Right lobe of liver (tissue), 4 donors: ENCODE measurements around the gene MED15.

ENCODE experiments used
- CTCF ChIP-seq, 4 donors: fragments of 200-600 bp in 3 of 4; fragments of 450-650 bp in 1 of 4; IDR thresholded peaks; one replicate each; pipeline versions ENCODE4 v1.5.1 to v1.8.0; 2016 to 2022; ENCODE audit warnings: antibody characterized with exemption in 4 of 4, mild to moderate bottlenecking in 2 of 4
- POLR2A ChIP-seq: fragments of 450-650 bp; IDR thresholded peaks from one replicate; pipeline ENCODE4 v1.6.1; 2017; ENCODE audit warnings: antibody characterized with exemption, mild to moderate bottlenecking
- donor health status: DM: no; HTN: no; CAD: no.
- donor health status: DM: no; HTN: no; CAD: no.
- donor health status: DM: no; HTN: yes; CAD: no.

DNA sequence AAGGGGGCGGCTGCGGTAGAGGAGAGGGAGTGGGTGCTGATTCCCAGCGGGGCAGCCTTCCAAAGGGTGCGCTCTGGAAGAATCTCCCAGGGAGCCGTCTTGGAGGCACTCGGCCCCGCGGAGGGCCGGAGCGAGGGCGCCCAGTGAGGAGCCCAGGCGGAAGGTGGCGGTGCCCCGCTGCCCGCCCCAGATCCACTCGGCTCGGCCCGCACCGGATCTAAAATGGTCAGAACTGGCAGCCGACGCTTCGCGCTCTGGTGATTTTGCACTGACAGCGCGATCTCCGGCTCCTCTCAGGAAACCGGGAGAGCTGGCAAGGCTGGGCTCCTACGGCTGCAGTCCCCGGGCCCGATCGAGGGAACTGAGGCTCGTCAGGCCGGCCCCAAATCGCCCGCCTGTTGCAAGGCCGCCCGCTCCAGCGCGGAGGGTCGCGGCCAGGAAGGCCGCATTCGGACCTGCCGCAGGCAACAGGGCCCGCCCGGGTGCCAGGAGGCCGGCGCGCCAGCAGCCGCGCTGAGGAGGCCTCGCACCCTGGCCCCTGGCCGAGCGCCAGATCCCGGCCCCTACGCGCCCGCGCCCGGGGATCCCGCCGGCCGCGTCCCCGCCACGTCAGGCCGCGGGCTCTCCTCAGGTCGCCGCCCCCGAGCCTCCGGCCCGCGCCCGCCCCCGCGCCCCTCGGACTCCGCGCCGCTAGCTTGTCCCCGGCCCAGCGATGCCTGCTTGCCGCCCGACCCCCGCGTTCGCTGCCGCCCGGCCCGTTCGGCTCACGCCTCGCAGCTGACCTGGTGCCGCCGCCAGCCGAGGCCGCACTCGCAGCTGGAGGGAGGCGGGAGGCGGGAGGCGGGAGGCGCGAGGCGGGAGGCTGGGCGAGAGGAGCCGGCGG, 12.2 kb upstream of the MED15 start, which contains the start of gene KLHL22:
- TF ChIP-seq CTCF (IDR thresholded peaks at IDR 0.05) = no peak
- no peak for TF ChIP-seq POLR2A
